IPS-11a (cell line): ENCODE results near the gene INPP5J.
"Not testable (repeated sequence)": the region's sequence is repeated elsewhere in the genome, so short reads cannot be mapped to it uniquely, and the experiment has no call there.

Experiments
- H3K4me3 ChIP-seq: one replicate; pipeline ENCODE4 v1.5.1; 2013; ENCODE audit warnings: low read depth, low read length, control low read depth

Gene INPP5J

GRCh38 chr22:31143038-31143437, 20.3 kb downstream of the INPP5J start:
- H3K4me3 ChIP-seq: no peak overlapping the region

GRCh38 chr22:31143537-31143936, 20.8 kb downstream of the INPP5J start:
- H3K4me3 ChIP-seq: no peak overlapping the region

- H3K4me3 ChIP-seq: no peak overlapping the region
Observed at GRCh38 chr22:31144223-31144622, 21.5 kb downstream of the INPP5J start.

GRCh38 chr22:31148488-31148887, 25.7 kb downstream of the INPP5J start:
- H3K4me3 ChIP-seq: no peak overlapping the region

GRCh38 chr22:31148953-31149627, 26.3 kb downstream of the INPP5J start:
- no peak overlapping the region for H3K4me3 ChIP-seq

- H3K4me3 ChIP-seq: no peak overlapping the region
Observed at GRCh38 chr22:31150615-31151014, 27.8 kb downstream of the INPP5J start.

- no peak overlapping the region for H3K4me3 ChIP-seq
Observed at GRCh38 chr22:31151872-31152271, 29.1 kb downstream of the INPP5J start.

- no peak overlapping the region for H3K4me3 ChIP-seq
Observed at GRCh38 chr22:31153357-31153756, 30.6 kb downstream of the INPP5J start.

GRCh38 chr22:31154975-31155374, 32.2 kb downstream of the INPP5J start:
- no peak overlapping the region for H3K4me3 ChIP-seq

GRCh38 chr22:31155422-31155821, 32.7 kb downstream of the INPP5J start:
- no peak overlapping the region for H3K4me3 ChIP-seq

GRCh38 chr22:31160328-31160978, 37.7 kb downstream of the INPP5J start:
- H3K4me3 ChIP-seq: peak overlapping the region; percentile 84

- no peak overlapping the region for H3K4me3 ChIP-seq
Observed at GRCh38 chr22:31161386-31161785, 38.6 kb downstream of the INPP5J start.

- H3K4me3 ChIP-seq: no peak overlapping the region
Observed at GRCh38 chr22:31162015-31162765, 39.4 kb downstream of the INPP5J start.

GRCh38 chr22:31170971-31171370, 48.2 kb downstream of the INPP5J start:
- H3K4me3 ChIP-seq: no peak overlapping the region

- not testable (repeated sequence) for H3K4me3 ChIP-seq
Observed at GRCh38 chr22:31171734-31172133, 49.0 kb downstream of the INPP5J start.

GRCh38 chr22:31173386-31174145, 50.8 kb downstream of the INPP5J start:
- no peak overlapping the region for H3K4me3 ChIP-seq

- H3K4me3 ChIP-seq: no peak overlapping the region
Observed at GRCh38 chr22:31176923-31177322, 54.2 kb downstream of the INPP5J start.

GRCh38 chr22:31177420-31178162, 54.8 kb downstream of the INPP5J start:
- H3K4me3 ChIP-seq: no peak overlapping the region

GRCh38 chr22:31178859-31179258, 56.1 kb downstream of the INPP5J start:
- H3K4me3 ChIP-seq: no peak overlapping the region

- H3K4me3 ChIP-seq: no peak overlapping the region
Observed at GRCh38 chr22:31179345-31179744, 56.6 kb downstream of the INPP5J start.

- no peak overlapping the region for H3K4me3 ChIP-seq
Observed at GRCh38 chr22:31184015-31184414, 61.2 kb downstream of the INPP5J start.
